GM12864 (cell line): ENCODE results near the gene TMED8.
"Not testable (repeated sequence)": the region's sequence is repeated elsewhere in the genome, so short reads cannot be mapped to it uniquely, and the experiment has no call there.

Source experiments
- DNase-seq: peaks from one replicate; pipeline ENCODE4 v3.0.0-alpha.2; 2011; ENCODE audit warnings: low read depth
- H3K4me3 ChIP-seq: 2 replicates; pipeline ENCODE4 v1.5.1; 2011; ENCODE audit warnings: mild to moderate bottlenecking, low read depth, low read length, control low read depth
- TF ChIP-seq, protein P1 (sequence below): IDR thresholded peaks from 2 replicates; pipeline ENCODE4 v1.5.1; 2011; ENCODE audit warnings: low read depth, mild to moderate bottlenecking, moderate library complexity, low read length, control low read depth, inconsistent platforms; ENCODE audit errors: missing control alignments

The TMED8 gene, protein sequence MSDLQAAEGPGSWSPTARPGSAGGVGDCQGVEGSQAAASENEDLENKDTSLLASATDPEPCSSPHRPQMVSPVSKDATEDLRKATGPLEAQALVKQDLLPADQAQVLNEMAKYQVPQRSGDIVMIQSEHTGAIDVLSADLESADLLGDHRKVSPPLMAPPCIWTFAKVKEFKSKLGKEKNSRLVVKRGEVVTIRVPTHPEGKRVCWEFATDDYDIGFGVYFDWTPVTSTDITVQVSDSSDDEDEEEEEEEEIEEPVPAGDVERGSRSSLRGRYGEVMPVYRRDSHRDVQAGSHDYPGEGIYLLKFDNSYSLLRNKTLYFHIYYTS

DNA sequence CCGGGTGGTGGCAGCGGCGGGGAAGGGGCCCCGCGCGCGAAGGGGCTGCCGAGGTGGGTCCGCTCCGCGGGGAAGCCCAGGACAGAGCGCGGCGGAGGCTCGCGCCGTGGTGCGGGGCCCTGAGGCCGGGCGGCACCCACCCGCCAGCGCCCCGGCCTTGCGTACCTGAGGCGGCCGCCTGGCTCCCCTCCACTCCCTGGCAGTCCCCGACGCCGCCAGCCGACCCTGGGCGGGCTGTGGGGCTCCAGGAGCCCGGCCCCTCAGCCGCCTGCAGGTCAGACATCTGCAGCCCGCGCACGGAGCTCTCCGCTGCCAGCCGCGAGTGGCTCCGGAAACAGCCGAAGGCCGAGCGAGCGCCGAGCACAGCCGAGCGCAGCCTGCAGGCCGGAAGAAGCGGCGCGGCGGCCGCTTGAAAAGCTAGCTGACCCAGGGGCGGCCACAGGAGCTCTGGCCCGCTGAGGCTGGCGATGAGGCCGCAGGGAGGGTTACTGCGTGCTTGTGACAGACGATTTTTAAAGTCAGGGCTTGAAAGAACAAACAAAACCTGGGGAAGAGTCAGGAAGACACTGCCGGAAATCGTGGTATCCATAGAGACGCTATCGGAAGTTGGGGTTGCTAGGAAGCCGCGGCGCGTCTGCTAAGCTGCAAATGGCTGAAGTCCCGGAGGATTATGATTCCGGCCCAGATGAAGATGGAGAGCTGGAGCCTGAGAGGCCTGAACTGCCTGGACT, at the start of gene TMED8, which contains the start of gene SAMD15:
TMED8 (minus strand) TSS at position 324 of the 731 bp plus-strand sequence; CDS start at position 283, 41 bp downstream.
SAMD15 (plus strand) TSS at position 609 of the 731 bp plus-strand sequence; CDS start at position 649, 40 bp downstream.
- TF ChIP-seq, protein P1, sequence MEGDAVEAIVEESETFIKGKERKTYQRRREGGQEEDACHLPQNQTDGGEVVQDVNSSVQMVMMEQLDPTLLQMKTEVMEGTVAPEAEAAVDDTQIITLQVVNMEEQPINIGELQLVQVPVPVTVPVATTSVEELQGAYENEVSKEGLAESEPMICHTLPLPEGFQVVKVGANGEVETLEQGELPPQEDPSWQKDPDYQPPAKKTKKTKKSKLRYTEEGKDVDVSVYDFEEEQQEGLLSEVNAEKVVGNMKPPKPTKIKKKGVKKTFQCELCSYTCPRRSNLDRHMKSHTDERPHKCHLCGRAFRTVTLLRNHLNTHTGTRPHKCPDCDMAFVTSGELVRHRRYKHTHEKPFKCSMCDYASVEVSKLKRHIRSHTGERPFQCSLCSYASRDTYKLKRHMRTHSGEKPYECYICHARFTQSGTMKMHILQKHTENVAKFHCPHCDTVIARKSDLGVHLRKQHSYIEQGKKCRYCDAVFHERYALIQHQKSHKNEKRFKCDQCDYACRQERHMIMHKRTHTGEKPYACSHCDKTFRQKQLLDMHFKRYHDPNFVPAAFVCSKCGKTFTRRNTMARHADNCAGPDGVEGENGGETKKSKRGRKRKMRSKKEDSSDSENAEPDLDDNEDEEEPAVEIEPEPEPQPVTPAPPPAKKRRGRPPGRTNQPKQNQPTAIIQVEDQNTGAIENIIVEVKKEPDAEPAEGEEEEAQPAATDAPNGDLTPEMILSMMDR = peak; percentile 14
- DNase-seq = peak; percentile 43
- H3K4me3 ChIP-seq = peak within 1 kb of the TSS; percentile 71

GRCh38 chr14:77426396-77426795, 49.5 kb upstream of the TMED8 start:
- DNase-seq = no peak
- H3K4me3 ChIP-seq = no peak overlapping the region
- TF ChIP-seq, protein P1 = no peak

DNA sequence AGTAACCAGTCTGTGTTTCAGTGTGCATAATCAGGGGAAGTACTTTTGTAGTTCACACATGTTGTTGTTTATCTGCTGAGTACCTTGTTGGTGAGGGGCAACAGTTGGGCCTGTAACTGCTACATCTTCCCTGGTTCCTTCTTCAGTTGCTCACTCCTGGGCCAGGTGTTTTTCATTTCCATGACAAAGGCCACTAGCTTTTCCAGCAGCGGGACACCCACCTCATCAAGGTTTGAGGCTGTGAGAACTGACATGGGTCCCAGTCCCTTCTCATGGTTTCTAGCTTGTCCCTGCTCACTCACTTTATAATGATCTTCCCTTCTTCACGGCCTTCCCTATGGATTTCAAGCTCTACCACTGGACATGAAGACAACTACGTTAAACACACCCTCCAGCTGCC, 48.0 kb upstream of the TMED8 start:
- TF ChIP-seq, protein P1 = no peak
- no peak for DNase-seq
- no peak overlapping the region for H3K4me3 ChIP-seq

DNA sequence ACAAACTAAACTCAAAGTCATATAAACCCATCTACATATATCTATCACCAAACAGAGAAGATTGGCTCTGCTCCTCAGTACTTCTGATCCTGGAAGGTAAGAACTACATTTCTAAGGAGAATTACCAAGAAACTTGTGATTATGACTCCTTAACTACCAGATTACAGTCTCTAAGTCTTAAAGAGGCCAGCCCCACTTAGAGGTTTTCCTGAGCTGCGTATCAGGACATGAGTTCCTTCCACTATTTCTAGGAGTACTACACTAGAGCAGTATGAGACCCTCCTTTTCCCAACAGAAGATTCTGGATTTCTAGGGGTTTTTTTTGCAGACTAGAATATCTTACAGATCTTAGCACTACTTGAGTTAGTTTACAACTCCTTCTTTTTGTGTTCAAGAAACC, 46.5 kb upstream of the TMED8 start, which contains the start of gene NOXRED1:
NOXRED1 (minus strand) TSS at position 101 of the 400 bp plus-strand sequence. CDS start 634 bp downstream, outside the sequence.
- DNase-seq = no peak
- TF ChIP-seq, protein P1 = no peak
- H3K4me3 ChIP-seq = no peak within 1 kb of the TSS

DNA sequence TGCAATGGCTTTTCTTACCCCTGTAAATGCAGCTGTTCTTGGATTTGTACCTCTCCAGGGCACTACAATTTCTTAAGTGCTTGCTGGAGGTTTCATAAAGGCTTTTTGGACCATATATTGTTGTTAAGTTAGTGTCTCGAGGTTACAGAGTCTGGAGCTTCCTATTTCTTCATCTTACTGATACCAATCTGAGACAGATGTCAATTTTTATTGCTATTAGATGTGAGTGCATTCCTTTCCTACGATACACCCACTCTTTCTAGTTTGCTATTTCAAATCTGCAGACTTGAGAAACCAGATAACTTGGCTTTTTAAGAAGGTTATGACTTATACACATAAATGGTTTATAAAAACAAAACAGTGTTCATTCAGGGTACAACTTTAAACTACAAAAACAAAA, 44.3 kb upstream of the TMED8 start:
- DNase-seq = no peak
- TF ChIP-seq, protein P1 = no peak
- H3K4me3 ChIP-seq = no peak overlapping the region

- DNase-seq = no peak
- no peak overlapping the region for H3K4me3 ChIP-seq
- TF ChIP-seq, protein P1 = no peak
Observed at GRCh38 chr14:77416836-77417235, 39.9 kb upstream of the TMED8 start.

- not testable (repeated sequence) for H3K4me3 ChIP-seq, DNase-seq
Observed at GRCh38 chr14:77416098-77416497, 39.2 kb upstream of the TMED8 start.

DNA sequence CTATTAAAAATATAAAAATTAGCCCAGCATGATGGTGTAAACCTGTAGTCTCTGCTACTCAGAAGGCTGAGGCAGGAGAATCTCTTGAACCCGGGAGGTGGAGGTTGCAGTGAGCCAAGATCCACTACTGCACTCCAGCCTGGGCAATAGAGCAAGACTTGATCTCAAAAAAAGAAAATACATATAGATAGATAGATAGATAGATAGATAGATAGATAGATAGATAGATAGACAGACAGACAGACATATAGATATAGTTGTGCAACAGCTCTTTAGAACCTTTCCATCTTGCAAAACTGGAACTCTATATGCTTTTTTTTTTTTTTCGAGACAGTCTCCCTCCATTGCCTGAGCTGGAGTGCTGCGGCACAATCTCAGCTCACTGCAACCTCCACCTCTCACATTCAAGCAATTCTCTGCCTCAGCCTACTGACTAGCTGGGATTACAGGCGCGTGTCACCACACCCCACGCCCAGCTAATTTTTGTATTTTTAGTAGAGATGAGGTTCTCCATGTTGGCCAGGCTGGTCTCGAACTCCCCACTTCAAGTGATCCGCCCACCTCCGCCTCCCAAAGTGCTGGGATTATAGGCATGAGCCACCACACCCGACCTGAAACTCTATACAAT, 38.6 kb upstream of the TMED8 start:
- H3K4me3 ChIP-seq, DNase-seq: not testable (repeated sequence)
